SK-N-SH treated with all-trans-retinoic acid at 6 μM for 48 hours (cell line): ENCODE data around the gene MSMB.

ENCODE experiments used
- ATAC-seq: fragments of 200-7000 bp; cut with Tn5 transposase; 3 replicates; pipeline ENCODE4 v1.9.1; 2020; ENCODE audit warnings: mild to moderate bottlenecking, moderate library complexity
- ARNTL ChIP-seq: fragments of 450-650 bp; formaldehyde crosslinking; IDR thresholded peaks from 2 replicates; pipeline ENCODE4 v1.5.0; 2020; ENCODE audit warnings: low read depth, mild to moderate bottlenecking, moderate library complexity, borderline replicate concordance
- BACH2 ChIP-seq: fragments of 250-450 bp; sonication (Bioruptor Pico); IDR thresholded peaks from 2 replicates; pipeline ENCODE4 v1.9.0; 2021; ENCODE audit warnings: mild to moderate bottlenecking, borderline replicate concordance
- CREB5 ChIP-seq: fragments of 250-450 bp; sonication (Bioruptor Pico); IDR thresholded peaks from 2 replicates; pipeline ENCODE4 v1.5.1; 2020; ENCODE audit warnings: low read depth, mild to moderate bottlenecking, moderate library complexity
- CSDC2 ChIP-seq: fragments of 250-450 bp; sonication (Bioruptor Pico); IDR thresholded peaks from 2 replicates; pipeline ENCODE4 v1.5.0; 2020; ENCODE audit warnings: mild to moderate bottlenecking, moderate library complexity
- CSRNP3 ChIP-seq: fragments of 250-450 bp; sonication (Bioruptor Pico); IDR thresholded peaks from 2 replicates; pipeline ENCODE4 v1.5.1; 2021; ENCODE audit warnings: mild to moderate bottlenecking, moderate library complexity
- ESRRG ChIP-seq: fragments of 250-450 bp; sonication (Bioruptor Pico); IDR thresholded peaks from 2 replicates; pipeline ENCODE4 v1.6.1; 2021; ENCODE audit warnings: mild to moderate bottlenecking
- GLIS3 ChIP-seq: fragments of 250-450 bp; sonication (Bioruptor Pico); IDR thresholded peaks from 2 replicates; pipeline ENCODE4 v1.5.0; 2020; ENCODE audit warnings: mild to moderate bottlenecking, moderate library complexity
- ISL1 ChIP-seq: fragments of 250-450 bp; sonication (Bioruptor Pico); IDR thresholded peaks from 2 replicates; pipeline ENCODE4 v2.1.2; 2022; ENCODE audit warnings: mild to moderate bottlenecking, moderate library complexity
- OSR1 ChIP-seq: fragments of 250-450 bp; sonication (Bioruptor Pico); IDR thresholded peaks from 2 replicates; pipeline ENCODE4 v1.8.0; 2022; ENCODE audit warnings: moderate library complexity, mild to moderate bottlenecking, inconsistent platforms
- PATZ1 ChIP-seq: fragments of 250-450 bp; sonication (Bioruptor Pico); IDR thresholded peaks from 2 replicates; pipeline ENCODE4 v1.8.0; 2020; ENCODE audit warnings: mild to moderate bottlenecking, moderate library complexity, borderline replicate concordance
- POU6F1 ChIP-seq: fragments of 250-450 bp; sonication (Bioruptor Pico); IDR thresholded peaks from 2 replicates; pipeline ENCODE4 v1.8.0; 2021; ENCODE audit warnings: low read depth, mild to moderate bottlenecking, moderate library complexity, borderline replicate concordance
- PPARA ChIP-seq: fragments of 250-450 bp; sonication (Bioruptor Pico); IDR thresholded peaks from 2 replicates; pipeline ENCODE4 v1.5.0; 2020; ENCODE audit warnings: mild to moderate bottlenecking, borderline replicate concordance
- RARB ChIP-seq: fragments of 250-450 bp; sonication (Bioruptor Pico); IDR thresholded peaks from 2 replicates; pipeline ENCODE4 v1.8.0; 2021; ENCODE audit warnings: mild to moderate bottlenecking, moderate library complexity
- SNAI2 ChIP-seq: fragments of 250-450 bp; sonication (Bioruptor Pico); IDR thresholded peaks from 2 replicates; pipeline ENCODE4 v1.5.0; 2020; ENCODE audit warnings: mild to moderate bottlenecking, moderate library complexity
- TCF4 ChIP-seq: fragments of 250-450 bp; sonication (Bioruptor Pico); IDR thresholded peaks from 2 replicates; pipeline ENCODE4 v1.8.0; 2021; ENCODE audit warnings: mild to moderate bottlenecking, moderate library complexity, borderline replicate concordance
- TOX ChIP-seq: fragments of 250-450 bp; sonication (Bioruptor Pico); IDR thresholded peaks from 2 replicates; pipeline ENCODE4 v1.8.0; 2021; ENCODE audit warnings: mild to moderate bottlenecking, moderate library complexity, borderline replicate concordance
- TSHZ2 ChIP-seq: fragments of 250-450 bp; sonication (Bioruptor Pico); IDR thresholded peaks from 2 replicates; pipeline ENCODE4 v1.5.0; 2020; ENCODE audit warnings: mild to moderate bottlenecking, moderate library complexity
- ZC3H10 ChIP-seq: fragments of 250-450 bp; sonication (Bioruptor Pico); IDR thresholded peaks from 2 replicates; pipeline ENCODE4 v1.5.1; 2021; ENCODE audit warnings: mild to moderate bottlenecking, moderate library complexity
- ZFP3 ChIP-seq: fragments of 250-450 bp; sonication (Bioruptor Pico); IDR thresholded peaks from 2 replicates; pipeline ENCODE4 v1.5.0; 2020; ENCODE audit warnings: mild to moderate bottlenecking, moderate library complexity
- ZFP30 ChIP-seq: fragments of 450-650 bp; formaldehyde crosslinking; IDR thresholded peaks from 2 replicates; pipeline ENCODE4 v1.5.0; 2022; ENCODE audit warnings: mild to moderate bottlenecking, moderate library complexity
- ZNF70 ChIP-seq: fragments of 450-650 bp; formaldehyde crosslinking; IDR thresholded peaks from 2 replicates; pipeline ENCODE4 v1.5.0; 2020; ENCODE audit warnings: mild to moderate bottlenecking, moderate library complexity
- ZNF8 ChIP-seq: fragments of 450-650 bp; formaldehyde crosslinking; IDR thresholded peaks from 2 replicates; pipeline ENCODE4 v1.5.0; 2020; ENCODE audit warnings: mild to moderate bottlenecking, moderate library complexity

The MSMB gene

GRCh38 chr10:46016811-46017210, 29.3 kb downstream of the MSMB start:
- TF ChIP-seq ARNTL: no peak
- TF ChIP-seq ESRRG (CRISPR knock-in tag): no peak
- no peak for TF ChIP-seq ZFP3 (CRISPR knock-in tag)
- no peak for TF ChIP-seq ZFP30 (CRISPR knock-in tag)
- no peak for TF ChIP-seq TCF4 (CRISPR knock-in tag)
- TF ChIP-seq CREB5 (CRISPR knock-in tag): no peak
- no peak for TF ChIP-seq TOX (CRISPR knock-in tag)
- no peak for TF ChIP-seq CSRNP3 (CRISPR knock-in tag)
- TF ChIP-seq ZNF8 (CRISPR knock-in tag): no peak
- no peak for TF ChIP-seq ZNF70
- no peak for TF ChIP-seq RARB (CRISPR knock-in tag)
- no peak for TF ChIP-seq PATZ1 (CRISPR knock-in tag)
- no peak for TF ChIP-seq BACH2
- TF ChIP-seq PPARA: no peak
- TF ChIP-seq TSHZ2 (CRISPR knock-in tag): no peak
- TF ChIP-seq ZC3H10 (CRISPR knock-in tag): no peak
- TF ChIP-seq GLIS3 (CRISPR knock-in tag): no peak
- no peak for TF ChIP-seq OSR1 (CRISPR knock-in tag)
- TF ChIP-seq SNAI2: no peak
- no peak for TF ChIP-seq ISL1
- no peak for ATAC-seq

- ATAC-seq: no peak
These were observed 29.9 kb downstream of the MSMB start for GRCh38 chr10:46016190-46016589.

More at GRCh38 chr10:46016190-46016589, 29.9 kb downstream of the MSMB start:
- TF ChIP-seq RARB (CRISPR knock-in tag): no peak
- TF ChIP-seq CREB5 (CRISPR knock-in tag): no peak
- TF ChIP-seq ESRRG (CRISPR knock-in tag): no peak
- TF ChIP-seq ISL1: no peak
- TF ChIP-seq ZFP3 (CRISPR knock-in tag): no peak
- TF ChIP-seq CSRNP3 (CRISPR knock-in tag): no peak
- no peak for TF ChIP-seq ZFP30 (CRISPR knock-in tag)
- TF ChIP-seq GLIS3 (CRISPR knock-in tag): no peak
- no peak for TF ChIP-seq CSDC2 (CRISPR knock-in tag)
- TF ChIP-seq ZNF70: no peak
- TF ChIP-seq TSHZ2 (CRISPR knock-in tag): no peak
- TF ChIP-seq PPARA: no peak
- TF ChIP-seq POU6F1: no peak
